HG02798 (cell line): ENCODE measurements around the gene INTS14.

Experiments
- ATAC-seq: cut with Tn5 transposase; IDR thresholded peaks from one replicate; pipeline ENCODE4 v1.9.1; 2021; ENCODE audit warnings: mild to moderate bottlenecking; ENCODE audit not compliant: unreplicated experiment, poor library complexity

The INTS14 gene

DNA sequence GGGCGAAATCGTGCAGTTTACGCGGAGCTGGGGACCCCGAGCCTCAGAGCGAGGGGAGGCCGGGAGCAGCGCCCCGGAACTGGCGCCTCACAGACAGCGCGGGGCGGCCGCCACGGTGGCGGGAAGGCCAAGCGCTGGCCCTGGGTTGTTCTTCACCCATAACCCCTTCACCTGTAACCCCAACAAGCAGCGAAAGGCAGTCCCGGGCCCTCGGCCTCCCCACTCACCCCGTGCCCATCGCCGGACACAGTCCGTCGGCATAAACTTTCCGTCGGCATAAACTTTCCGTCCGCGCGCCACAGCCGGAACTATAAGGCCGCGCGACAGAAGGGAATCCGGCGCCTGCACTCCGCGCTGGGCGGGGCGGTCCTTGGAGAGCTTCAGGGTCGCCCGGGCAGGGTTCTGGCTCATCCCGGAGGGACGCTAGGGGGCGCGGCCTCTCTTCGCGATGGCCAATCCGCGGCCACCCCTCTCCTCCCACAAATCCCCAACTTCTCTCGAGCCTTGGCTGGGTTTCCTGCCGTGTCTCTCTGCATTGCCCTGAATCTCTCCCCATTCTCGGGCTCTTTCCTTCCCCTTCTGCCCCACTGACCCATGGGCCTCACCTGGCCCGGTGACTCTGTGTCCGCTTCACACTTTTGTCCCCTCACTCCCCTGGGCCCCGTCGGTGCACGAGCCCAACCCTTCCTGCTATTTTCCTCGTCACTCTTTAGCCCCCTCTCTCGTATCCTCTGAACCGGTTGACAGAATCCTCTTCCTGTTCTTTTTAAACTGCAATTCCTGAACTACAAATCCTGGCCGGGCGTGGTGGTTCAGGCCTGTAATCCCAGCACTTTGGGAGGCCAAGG lies at the start of gene INTS14:
INTS14 (minus strand) TSS at position 261 of the 848 bp plus-strand sequence. CDS start 3,751 bp downstream, outside the sequence.
- ATAC-seq = peak; percentile 97

DNA sequence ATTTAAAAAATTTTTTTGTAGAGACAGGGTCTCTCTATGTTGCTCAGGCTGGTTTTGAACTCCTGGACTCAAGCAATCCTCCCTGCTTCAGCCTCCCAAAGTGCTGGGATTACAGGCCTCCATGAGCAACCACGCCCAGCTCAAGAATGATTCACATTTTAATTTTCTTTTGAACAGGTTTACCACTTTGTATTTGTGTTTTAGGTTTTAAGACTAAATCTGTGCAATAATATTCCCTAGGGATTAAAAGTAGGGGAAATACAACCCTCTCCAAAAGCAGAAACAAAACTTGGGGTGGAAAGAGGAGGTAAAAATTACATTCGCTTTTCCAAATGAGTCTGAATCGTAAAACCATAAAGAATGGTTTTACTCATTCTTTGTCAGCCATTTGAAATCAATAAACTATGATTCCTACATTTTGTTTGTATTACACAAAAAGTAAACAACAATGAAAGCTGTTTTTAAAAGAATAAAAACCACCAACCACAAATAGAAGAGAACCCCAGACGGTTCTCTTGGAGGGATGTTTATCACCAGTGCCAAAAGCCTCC lies 48.6 kb upstream of the INTS14 start:
- no peak for ATAC-seq

GRCh38 chr15:65655457-65655856 lies 44.5 kb upstream of the INTS14 start:
- ATAC-seq = no peak

- ATAC-seq = no peak
Observed at GRCh38 chr15:65655026-65655425, 44.1 kb upstream of the INTS14 start.

- ATAC-seq = no peak
Observed at GRCh38 chr15:65653801-65654521, 43.0 kb upstream of the INTS14 start.

DNA sequence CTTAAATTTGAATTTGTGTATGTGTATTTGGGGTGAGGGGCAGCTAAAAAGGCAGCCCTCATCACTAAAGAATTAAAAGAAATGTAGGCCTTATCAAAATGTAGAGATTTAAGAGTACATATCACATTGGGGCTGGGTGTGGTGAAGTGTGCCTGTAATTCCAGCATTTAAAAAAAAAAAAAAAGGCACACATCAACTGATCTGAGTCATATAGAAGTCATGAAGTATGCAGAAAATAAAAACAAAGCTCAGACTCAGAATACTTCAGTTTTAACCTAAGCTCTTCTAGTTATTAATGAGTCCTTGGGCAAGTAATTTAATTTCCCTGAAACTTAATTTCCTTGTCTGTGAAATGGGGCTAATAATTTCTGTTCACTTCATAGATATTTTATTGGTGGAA lies 42.4 kb upstream of the INTS14 start:
- ATAC-seq = no peak

DNA sequence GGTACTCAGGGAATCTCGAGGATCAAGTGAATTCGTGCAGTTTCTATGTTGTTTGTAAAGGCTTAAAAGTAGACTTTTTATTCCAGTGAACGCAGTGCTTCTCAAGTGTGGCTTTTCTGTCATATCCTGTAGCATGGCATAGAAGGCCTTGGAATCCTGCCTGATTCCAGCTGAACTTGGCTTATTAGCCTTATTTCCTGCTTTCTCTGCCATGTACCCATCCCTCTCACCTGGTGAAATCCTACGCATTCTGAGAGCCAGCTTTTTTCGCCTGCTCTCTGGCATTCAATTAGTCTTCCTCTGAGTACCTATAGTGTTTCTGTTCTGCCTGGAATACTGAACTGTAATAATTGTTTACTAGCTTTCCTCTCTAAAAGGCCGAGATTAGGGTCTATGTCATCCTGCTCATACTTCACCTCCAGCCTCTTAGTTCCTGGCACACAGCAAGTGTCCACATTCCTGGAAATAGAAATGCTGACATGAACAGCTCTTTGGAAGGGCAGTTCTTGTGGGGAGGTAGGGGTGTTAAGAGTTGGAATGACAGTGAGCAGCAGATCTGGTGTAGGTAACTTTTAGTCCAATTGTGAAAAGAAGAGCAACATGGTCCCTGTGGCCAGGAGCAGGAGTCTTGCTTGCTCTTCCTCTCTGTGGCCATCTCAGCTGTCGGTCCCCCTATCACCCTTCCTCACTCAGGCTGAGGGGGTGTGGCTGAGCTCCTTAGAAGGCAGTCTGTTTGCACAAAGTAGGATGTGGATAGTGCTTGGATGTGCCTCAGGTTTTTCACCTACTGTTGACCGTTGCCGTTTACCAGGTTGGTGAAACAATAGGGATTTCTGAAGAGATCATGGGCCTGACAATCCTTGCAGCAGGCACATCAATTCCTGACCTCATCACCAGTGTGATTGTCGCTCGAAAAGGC lies 41.2 kb upstream of the INTS14 start:
- ATAC-seq = no peak

DNA sequence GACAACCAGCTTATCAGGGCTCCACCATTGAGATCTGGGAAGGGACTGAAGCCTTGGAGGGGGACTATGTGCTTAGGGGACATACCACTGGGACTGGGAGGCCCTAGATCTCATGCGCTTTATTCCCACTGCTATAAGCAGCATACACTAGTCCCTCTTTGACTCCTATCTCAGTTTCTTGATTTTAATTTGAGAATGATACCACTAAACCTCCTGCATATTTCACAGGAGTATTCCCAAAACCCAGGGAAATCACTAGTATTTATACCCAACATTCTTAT lies 40.1 kb upstream of the INTS14 start:
- no peak for ATAC-seq

GRCh38 chr15:65650312-65651041 lies 39.5 kb upstream of the INTS14 start:
- ATAC-seq = no peak

DNA sequence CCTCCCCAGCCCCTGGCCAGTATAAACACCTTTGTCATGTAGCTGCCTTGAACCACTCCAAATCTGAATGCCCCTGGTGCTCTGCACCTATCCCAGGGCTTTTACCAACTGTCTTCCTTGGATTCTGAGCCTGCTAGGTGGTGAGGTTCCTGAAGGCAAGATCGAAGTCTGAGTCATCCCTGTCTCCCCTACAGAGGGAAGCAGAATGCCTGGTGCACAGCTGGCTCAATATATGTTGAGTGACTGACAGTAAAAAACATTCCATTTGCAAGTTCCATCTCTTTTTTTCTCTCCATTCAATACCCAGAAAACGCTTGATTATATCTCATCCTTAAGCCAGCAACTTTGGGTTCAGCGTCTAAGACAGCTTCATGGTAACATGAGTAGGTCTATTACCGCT lies 35.6 kb upstream of the INTS14 start:
- ATAC-seq = no peak

DNA sequence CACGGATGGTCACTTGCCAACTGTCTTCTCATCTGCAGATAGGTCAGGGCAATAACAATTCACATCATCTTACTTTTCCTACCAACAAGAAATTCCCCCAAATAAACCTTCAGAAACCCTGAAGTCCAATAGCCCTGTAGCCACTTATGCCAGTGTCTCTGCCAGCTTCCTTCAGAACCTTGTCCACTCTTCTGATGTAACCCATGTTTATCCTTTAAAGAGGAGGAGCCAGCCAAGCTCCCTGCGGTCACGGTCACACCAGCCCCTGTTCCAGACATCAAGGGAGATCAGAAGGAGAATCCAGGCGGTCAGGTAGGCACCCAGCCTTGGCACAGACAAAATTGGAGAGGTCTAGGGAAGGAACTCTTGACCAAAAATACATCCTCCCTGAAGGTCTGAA lies 34.5 kb upstream of the INTS14 start:
- no peak for ATAC-seq

DNA sequence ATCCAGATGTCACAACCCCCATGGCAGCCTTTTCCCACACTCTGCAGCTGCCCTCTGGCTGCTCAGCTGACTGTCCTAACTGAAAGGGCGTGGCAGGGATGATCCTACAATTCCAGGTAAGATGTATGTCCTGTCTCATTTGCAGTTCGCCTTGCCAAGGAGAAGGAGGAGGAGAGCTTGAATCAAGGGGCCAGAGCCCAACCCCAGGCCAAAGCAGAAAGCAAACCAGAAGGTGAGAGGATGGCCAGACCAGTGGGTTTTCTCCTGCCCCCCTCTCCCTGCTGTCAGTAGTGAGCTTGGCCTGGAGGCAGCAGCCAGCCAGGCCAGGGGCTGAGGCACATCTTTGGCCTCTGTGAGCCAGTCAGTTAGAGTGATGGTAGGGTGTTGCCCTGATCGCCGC lies 33.4 kb upstream of the INTS14 start:
- ATAC-seq = no peak

DNA sequence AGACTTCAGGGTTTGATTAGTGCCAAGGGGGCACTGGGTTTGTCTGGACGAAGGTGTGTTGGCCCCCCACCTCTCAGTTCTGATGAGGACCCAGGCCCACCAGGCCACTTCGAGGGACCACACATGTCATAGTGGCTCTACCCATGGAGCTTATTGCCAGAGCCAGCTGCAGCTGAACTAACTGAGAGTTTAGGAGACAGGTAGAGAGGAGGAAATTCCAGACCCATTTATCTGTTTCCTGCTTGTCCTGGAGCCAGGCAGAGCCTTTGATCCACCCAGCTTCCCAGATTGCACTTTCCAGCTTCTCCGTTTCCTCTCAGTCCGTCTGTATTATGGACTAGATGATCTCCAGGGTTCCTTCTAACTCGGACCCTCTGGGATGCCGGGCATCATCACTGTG lies 31.7 kb upstream of the INTS14 start:
- ATAC-seq = no peak

DNA sequence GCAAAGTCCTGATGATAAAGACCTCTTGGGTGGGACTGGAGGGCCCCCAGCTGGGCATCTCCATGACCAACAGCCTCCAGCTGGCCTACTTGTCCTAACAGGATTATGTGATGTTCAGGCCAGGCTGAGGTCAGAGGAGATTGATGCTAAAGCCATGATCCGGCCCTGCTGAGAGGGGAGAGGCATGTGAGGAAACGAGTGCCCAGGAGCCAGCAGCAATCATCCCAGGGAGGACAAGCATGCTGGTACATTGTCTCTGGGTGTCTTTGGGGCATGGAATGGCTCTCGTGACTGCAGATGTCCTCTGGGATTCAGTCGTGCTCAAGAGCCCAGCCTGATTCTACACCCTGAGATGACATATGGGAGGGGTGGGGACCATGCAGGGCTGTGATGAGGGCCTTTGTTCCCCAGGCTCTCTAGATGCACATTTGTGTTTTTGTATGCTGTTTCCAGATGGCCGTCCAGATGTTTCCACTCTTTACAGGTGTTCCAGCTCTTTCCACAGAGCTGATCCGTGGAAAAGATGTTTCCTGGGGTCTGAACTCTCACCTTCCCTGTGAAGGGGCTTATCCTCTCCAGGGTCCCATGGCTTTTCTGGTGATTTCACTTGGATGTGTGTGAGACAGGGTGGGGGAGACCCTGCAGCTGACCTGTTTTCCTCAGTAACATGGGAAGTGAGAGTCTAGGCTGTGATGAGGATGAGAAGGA lies 31.0 kb upstream of the INTS14 start:
- ATAC-seq = no peak

DNA sequence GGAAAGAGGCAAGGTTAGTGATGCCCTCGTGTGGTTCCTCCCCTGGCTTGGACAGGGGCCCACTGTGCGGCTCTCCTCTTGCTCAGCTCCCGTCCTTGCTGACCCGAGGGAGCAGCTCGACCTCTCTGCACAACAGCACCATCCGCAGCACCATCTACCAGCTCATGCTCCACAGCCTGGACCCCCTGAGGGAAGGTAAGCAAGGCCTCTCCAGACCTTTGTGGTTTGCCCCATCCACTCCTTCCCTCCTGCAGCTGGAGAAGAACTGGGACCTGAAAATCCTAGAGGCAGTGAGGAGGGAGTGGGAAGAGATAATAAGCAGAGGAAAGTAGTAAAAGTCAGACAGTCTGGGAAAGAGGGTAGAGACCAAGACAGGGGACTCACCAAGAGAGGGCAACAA lies 28.6 kb upstream of the INTS14 start:
- no peak for ATAC-seq

DNA sequence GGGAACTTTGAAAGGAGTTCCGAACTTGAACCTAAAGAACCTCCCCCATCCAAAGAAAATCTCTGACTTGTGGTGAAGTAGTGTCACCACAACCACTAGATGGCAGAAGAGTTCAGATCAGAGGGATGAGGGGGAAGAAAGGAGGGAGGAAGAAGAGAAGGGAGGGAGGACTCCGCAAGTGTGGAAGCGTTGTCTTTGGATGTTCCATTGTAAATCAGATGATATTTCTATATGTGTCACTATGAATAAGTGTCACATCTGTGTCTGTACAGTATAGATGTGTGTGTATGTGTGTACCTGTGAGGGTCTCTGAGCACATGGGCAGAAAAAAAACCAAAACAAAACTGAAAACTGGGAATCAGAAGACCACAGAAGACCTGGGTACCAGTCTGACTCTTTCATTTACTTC lies 27.8 kb upstream of the INTS14 start:
- ATAC-seq = peak; percentile 50

GRCh38 chr15:65638109-65638508 lies 27.2 kb upstream of the INTS14 start:
- ATAC-seq = no peak

DNA sequence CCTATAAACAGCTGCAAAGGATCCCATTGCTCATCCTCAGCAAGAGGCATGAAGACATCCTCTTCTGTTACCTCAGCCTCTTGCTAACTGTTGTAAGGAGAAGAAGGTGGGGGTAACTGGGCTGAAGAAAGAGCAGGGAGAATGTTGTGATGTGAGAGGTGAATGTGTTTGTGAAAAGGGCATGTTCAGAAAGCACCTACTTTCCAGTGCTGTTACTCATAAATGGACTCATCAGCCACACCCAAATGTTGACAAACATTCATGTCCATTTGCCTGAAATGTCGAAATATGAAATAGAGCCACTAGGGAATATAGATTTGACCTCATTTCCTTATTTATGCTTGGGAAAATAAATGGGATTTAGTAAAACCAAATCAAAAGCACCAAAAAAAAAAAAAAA lies 23.4 kb upstream of the INTS14 start:
- ATAC-seq = no peak

DNA sequence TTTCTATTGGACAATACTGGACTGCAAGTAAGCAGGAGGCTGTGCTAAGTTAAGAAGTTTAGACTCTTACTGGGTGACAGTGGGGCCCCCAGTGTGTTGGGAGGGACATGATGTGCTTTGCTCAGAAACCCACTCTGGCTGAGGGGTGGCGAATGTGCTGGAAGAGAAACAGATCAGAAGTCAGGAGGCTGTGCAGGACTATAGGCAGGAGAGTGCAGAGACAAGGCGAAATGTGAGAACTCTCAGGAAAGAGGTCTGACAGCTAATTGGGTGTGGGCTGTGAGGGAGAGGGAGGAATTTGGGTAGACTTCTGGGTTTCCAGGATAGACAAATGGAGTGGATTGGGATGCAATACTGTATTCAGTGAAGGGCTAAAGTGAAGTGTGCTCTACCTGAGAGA lies 22.8 kb upstream of the INTS14 start:
- ATAC-seq = no peak
